Measurements from ENCODE around the gene CSKMT.
"Not testable (repeated sequence)": the region's sequence is repeated elsewhere in the genome, so short reads cannot be mapped to it uniquely, and the experiment has no call there.

The CSKMT gene

GRCh38 chr11:62656796-62657429, 8.2 kb upstream of the CSKMT start:
- no peak for DNase-seq (ENCODE audit: low spot score)

- peak; percentile 62 for DNase-seq (ENCODE audit: low spot score)
Observed at GRCh38 chr11:62664405-62665074, 572 bp upstream of the CSKMT start.

- no peak for DNase-seq (ENCODE audit: low spot score)
Observed at GRCh38 chr11:62665599-62666258, 617 bp downstream of the CSKMT start.

GRCh38 chr11:62666259-62666926, 1.3 kb downstream of the CSKMT start:
- no peak for DNase-seq (ENCODE audit: low spot score)

- no peak for DNase-seq (ENCODE audit: low spot score)
Observed at GRCh38 chr11:62667460-62667859, 2.3 kb downstream of the CSKMT start.

- DNase-seq (ENCODE audit: low spot score), result no peak
Observed at GRCh38 chr11:62669420-62670161, 4.5 kb downstream of the CSKMT start.

GRCh38 chr11:62671236-62671607, 6.1 kb downstream of the CSKMT start:
- DNase-seq (ENCODE audit: low spot score), result no peak

- DNase-seq (ENCODE audit: low spot score), result peak; percentile 80
Observed at GRCh38 chr11:62671608-62672389, 6.7 kb downstream of the CSKMT start, which contains the start of the genes LBHD1 and UQCC3. TSS of gene LBHD1 (minus strand) at chr11:62672267. CDS start at chr11:62670031, 2,236 bp downstream. TSS of gene UQCC3 (plus strand) at chr11:62671673. CDS start at chr11:62671746, 73 bp downstream.

GRCh38 chr11:62673196-62673525, 8.0 kb downstream of the CSKMT start:
- no peak for DNase-seq (ENCODE audit: low spot score)

GRCh38 chr11:62675415-62675814, 10.3 kb downstream of the CSKMT start:
- DNase-seq (ENCODE audit: low spot score), result not testable (repeated sequence)

GRCh38 chr11:62676698-62677097, 11.6 kb downstream of the CSKMT start:
- no peak for DNase-seq (ENCODE audit: low spot score)

- DNase-seq (ENCODE audit: low spot score), result no peak
Observed at GRCh38 chr11:62677156-62677555, 12.0 kb downstream of the CSKMT start.

GRCh38 chr11:62677714-62678113, 12.6 kb downstream of the CSKMT start:
- no peak for DNase-seq (ENCODE audit: low spot score)

GRCh38 chr11:62678433-62678769, 13.3 kb downstream of the CSKMT start:
- no peak for DNase-seq (ENCODE audit: low spot score)

GRCh38 chr11:62678770-62679696, 13.9 kb downstream of the CSKMT start, which contains the start of gene UBXN1:
TSS of gene UBXN1 (minus strand) at chr11:62679073. CDS start at chr11:62678923, 150 bp downstream.
- peak; percentile 90 for DNase-seq (ENCODE audit: low spot score)

- DNase-seq (ENCODE audit: low spot score), result no peak
Observed at GRCh38 chr11:62680825-62681240, 15.7 kb downstream of the CSKMT start.

- DNase-seq (ENCODE audit: low spot score), result no peak
Observed at GRCh38 chr11:62682518-62682917, 17.4 kb downstream of the CSKMT start.

GRCh38 chr11:62687508-62688396, 22.6 kb downstream of the CSKMT start:
- no peak for DNase-seq (ENCODE audit: low spot score)

GRCh38 chr11:62688491-62688890, 23.4 kb downstream of the CSKMT start:
- DNase-seq (ENCODE audit: low spot score), result no peak

Data from iPS-NIHi11 (cell line).